GM12891 (cell line): ENCODE data around the gene IP6K2.

ENCODE experiments used
- POLR2A ChIP-seq: IDR thresholded peaks from 2 replicates; pipeline ENCODE4 v1.6.1; 2011; ENCODE audit warnings: low read depth, low read length, control low read depth
- POLR2AphosphoS5 ChIP-seq: IDR thresholded peaks from 2 replicates; pipeline ENCODE4 v1.6.1; 2011; ENCODE audit warnings: low read depth, low read length, control low read depth
- SPI1 ChIP-seq: IDR thresholded peaks from 2 replicates; pipeline ENCODE4 v1.6.1; 2011; ENCODE audit warnings: low read depth, low read length, control low read depth
- TAF1 ChIP-seq: IDR thresholded peaks from 2 replicates; pipeline ENCODE4 v1.6.1; 2011; ENCODE audit warnings: low read depth, low read length, control low read depth

GRCh38 chr3:48765376-48765775 lies 48.4 kb upstream of the IP6K2 start:
- TF ChIP-seq TAF1 (no peak), POLR2A (no peak), POLR2AphosphoS5 (no peak), SPI1 (no peak)
